NB4 (cell line): ENCODE measurements around the gene URB2.

ENCODE experiments used
- DNase-seq: peaks from one replicate; pipeline ENCODE4 v3.0.0; 2010; ENCODE audit warnings: low read depth
- H3K4me3 ChIP-seq: one replicate; pipeline ENCODE4 v1.5.1; 2011; ENCODE audit warnings: mild to moderate bottlenecking, low read depth, low read length, moderate library complexity
- MYC ChIP-seq: IDR thresholded peaks from 2 replicates; pipeline ENCODE4 v1.6.1; 2011; ENCODE audit warnings: low read depth, low read length
- POLR2A ChIP-seq: IDR thresholded peaks from 2 replicates; pipeline ENCODE4 v1.6.1; 2011; ENCODE audit warnings: mild to moderate bottlenecking; ENCODE audit not compliant: insufficient read length; ENCODE audit errors: extremely low read depth
- TF ChIP-seq, protein P1 (sequence below): IDR thresholded peaks from one replicate; pipeline ENCODE4 v1.5.1; 2012; ENCODE audit warnings: low read depth, low read length
- TF ChIP-seq, protein P2 (sequence below): IDR thresholded peaks from 2 replicates; pipeline ENCODE4 v1.6.1; 2011; ENCODE audit warnings: low read depth, low read length

Gene URB2

DNA sequence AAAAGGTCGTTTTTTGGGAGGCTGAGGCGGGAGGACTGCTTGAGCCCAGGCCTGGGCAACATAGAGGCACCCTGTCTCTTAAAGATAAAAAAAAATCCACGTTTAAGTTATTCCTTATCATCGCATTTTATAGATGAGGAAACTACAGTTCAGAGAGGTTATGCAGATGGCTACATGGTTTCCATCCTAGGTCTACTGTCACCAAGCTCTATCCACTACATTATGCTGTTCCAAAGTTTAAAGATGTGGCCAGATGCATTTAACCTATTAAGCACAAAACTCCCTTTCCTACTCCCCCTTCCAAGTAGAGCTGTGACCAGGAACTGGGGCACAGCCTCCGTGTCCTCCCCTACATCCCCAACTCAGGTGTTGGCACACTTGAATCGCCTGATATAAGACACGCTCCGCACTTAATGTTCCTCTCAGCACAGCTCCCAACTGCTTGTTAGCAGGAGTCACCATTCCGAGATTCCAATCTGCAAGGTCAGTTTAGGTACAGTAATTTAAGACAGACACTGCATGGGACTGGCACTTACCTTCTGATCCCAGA, 1.5 kb upstream of the URB2 start:
- TF ChIP-seq POLR2A (no peak), MYC (no peak)
- TF ChIP-seq, protein P1, sequence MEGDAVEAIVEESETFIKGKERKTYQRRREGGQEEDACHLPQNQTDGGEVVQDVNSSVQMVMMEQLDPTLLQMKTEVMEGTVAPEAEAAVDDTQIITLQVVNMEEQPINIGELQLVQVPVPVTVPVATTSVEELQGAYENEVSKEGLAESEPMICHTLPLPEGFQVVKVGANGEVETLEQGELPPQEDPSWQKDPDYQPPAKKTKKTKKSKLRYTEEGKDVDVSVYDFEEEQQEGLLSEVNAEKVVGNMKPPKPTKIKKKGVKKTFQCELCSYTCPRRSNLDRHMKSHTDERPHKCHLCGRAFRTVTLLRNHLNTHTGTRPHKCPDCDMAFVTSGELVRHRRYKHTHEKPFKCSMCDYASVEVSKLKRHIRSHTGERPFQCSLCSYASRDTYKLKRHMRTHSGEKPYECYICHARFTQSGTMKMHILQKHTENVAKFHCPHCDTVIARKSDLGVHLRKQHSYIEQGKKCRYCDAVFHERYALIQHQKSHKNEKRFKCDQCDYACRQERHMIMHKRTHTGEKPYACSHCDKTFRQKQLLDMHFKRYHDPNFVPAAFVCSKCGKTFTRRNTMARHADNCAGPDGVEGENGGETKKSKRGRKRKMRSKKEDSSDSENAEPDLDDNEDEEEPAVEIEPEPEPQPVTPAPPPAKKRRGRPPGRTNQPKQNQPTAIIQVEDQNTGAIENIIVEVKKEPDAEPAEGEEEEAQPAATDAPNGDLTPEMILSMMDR: no peak
- TF ChIP-seq, protein P2, sequence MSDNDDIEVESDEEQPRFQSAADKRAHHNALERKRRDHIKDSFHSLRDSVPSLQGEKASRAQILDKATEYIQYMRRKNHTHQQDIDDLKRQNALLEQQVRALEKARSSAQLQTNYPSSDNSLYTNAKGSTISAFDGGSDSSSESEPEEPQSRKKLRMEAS: no peak
- no peak for DNase-seq
- H3K4me3 ChIP-seq: peak overlapping the region; percentile 96

DNA sequence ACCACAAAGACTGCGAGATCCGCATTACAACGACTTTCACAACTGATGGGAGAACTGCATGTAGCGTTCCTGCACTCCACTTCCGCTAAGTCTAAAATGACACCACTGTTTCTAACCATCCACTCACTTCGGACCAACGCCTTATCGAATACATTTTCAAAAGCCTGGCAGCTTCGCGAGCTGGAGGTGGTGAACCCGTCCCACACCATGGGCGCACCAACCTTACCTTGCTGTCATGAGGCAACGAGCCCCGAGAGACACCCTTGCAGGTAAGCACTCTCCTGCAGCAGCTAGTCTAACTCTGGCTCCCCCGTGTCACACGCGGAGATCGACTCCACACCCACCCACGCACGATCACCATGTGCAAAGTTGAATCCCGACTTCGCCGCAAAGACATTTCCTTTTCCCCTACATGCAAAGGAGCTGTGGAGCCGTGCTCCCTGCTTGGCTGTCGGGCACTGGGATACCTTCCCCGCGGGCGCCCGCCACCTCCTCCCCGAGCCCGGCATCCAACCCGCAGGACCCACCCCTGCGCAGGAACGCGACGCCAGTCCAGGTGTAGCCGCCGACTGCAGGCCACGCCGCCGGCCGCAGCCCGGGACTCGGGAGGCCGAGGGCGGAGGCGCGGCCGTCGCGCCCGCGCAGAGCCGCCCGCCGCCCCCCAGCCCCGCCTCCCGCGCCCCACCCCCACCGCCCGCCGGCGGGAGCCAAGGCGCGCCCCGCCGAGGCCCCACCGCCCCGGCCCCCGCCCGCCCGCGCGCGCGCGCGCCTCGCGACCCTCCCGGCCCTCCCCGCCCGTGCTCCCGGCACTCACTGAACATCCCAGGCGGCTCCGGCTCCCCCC, 754 bp upstream of the URB2 start:
- peak overlapping the region; percentile 96 for H3K4me3 ChIP-seq
- DNase-seq: peak; percentile 79
- no peak for TF ChIP-seq POLR2A
- TF ChIP-seq MYC: peak; percentile 10

DNA sequence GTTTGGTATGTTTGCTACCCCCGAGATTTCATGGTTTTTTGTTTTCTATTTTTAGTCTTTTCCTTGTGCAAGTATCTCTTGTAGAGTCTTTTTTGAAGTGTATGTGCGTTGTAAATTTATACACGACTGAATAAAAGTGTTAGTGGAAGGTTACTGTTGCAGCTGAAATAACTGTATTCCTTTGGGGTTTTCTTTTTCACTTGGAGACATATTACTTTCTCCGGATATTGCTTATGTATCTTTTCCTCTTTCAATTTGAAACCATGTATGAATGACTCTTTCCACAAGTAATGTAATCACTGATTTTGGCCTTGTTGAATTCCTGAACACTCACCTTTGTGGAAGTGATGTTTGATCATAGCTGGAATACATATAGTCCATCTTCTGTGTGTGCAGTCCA, 956 bp downstream of the URB2 start:
- no peak for DNase-seq

DNA sequence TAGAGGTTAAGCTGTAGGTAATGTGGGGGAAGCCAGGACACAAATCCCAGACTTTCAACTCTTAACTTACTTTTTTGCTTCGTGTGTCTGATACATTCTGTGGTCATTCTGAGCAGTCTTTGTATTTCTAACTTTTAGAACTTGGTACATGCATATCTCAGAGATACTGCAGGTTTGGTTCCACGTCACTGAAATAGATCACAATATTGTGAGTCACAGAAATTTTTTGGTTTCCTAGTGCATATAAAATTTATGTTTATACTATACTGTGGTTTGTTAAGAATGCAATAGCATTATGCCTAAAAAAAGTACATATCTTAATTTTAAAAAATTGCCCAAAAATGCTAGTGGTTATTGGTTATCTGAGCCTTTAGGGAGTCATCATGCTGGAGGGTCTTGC, 3.2 kb downstream of the URB2 start:
- H3K4me3 ChIP-seq: no peak overlapping the region
- DNase-seq: no peak
- TF ChIP-seq POLR2A (no peak), MYC (no peak)
- TF ChIP-seq, protein P2: no peak
- TF ChIP-seq, protein P1: no peak

More for the DNA sequence above, 956 bp downstream of the URB2 start:
- no peak for TF ChIP-seq MYC
- TF ChIP-seq, protein P1: no peak
- no peak for TF ChIP-seq POLR2A
- TF ChIP-seq, protein P2: no peak
- H3K4me3 ChIP-seq: peak overlapping the region; percentile 98

DNA sequence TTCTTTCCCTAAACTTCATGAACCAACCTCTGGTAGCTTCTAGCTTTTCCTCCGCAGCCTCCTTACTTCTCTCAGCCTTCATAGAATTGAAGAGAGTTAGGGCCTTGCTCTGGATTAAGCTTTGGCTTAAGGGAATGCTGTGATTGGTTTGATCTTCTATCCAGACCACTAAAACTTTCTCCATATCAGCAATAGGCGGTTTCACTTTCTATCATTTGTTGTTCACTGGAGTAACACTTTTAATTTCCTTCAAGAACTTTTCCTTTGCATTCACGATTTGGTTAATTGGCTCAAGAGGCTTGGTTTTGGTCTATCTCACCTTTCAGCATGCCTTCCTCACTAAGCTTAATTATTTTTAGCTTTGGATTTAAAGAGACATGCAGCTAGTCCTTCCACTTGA, 5.1 kb downstream of the URB2 start:
- H3K4me3 ChIP-seq: no peak overlapping the region
- no peak for DNase-seq
- TF ChIP-seq, protein P2: no peak
- TF ChIP-seq POLR2A (no peak), MYC (no peak)
- TF ChIP-seq, protein P1: no peak

DNA sequence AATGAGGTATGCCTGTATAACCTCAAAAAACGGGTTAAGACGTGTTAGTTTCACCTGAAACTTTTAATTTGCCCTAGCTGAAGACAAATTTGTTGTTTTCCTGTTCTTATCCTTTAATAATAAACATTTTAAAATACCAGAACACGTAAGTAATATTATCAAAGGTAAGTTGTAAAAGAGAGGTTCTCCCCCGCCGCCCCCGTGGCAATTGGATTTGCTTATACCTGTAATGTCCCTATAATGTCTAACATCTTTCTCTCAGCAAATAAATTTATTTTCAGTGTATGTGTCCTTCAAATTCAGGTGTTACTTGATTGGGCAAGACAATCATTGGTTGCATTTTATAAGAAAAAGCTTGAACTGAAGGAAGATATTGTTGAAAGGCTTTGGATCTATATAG, 5.9 kb downstream of the URB2 start:
- no peak for DNase-seq
- no peak overlapping the region for H3K4me3 ChIP-seq
- TF ChIP-seq POLR2A (no peak), MYC (no peak)
- TF ChIP-seq, protein P2: no peak
- TF ChIP-seq, protein P1: no peak
